Activated T-cell treated with anti-CD3 and anti-CD28 coated beads, Interleukin-2, amount 50 U/mL, for 4 hours (primary cell): Measurements from ENCODE around the gene KCNMB2. TPM values are rescaled to one million over a fixed set of nuclear protein-coding genes. Genes with fewer than 3 reads are reported as not detected.
"Not testable (repeated sequence)": the region's sequence is repeated elsewhere in the genome, so short reads cannot be mapped to it uniquely, and the experiment has no call there.

Experiments
- ATAC-seq, 2 donors: fragments of 200-7000 bp; cut with Tn5 transposase; one replicate each; pipeline ENCODE4 v1.10.0; 2021
- DNase-seq: peaks from one replicate; pipeline ENCODE4 v3.0.0-alpha.2; 2020
- H3K27me3 Mint-ChIP-seq: one replicate; pipeline ENCODE4 v1.8.0; 2021; ENCODE audit warnings: low read depth, mixed read lengths
- H3K36me3 Mint-ChIP-seq: one replicate; pipeline ENCODE4 v1.8.0; 2022; ENCODE audit warnings: mixed read lengths; ENCODE audit not compliant: insufficient read depth
- H3K4me1 Mint-ChIP-seq: one replicate; pipeline ENCODE4 v1.8.0; 2021; ENCODE audit warnings: low read depth, mixed read lengths
- H3K4me3 Mint-ChIP-seq: one replicate; pipeline ENCODE4 v1.8.0; 2021; ENCODE audit warnings: mild to moderate bottlenecking, moderate library complexity, mixed read lengths
- H3K9me3 Mint-ChIP-seq: one replicate; pipeline ENCODE4 v1.8.0; 2021; ENCODE audit warnings: mixed read lengths
- total RNA-seq, 3 donors: library from RNA; stranded (reverse); gene quantifications; one replicate each; pipeline ENCODE4 v1.2.1, GENCODE V29; 2021

KCNMB2 gene
- total RNA-seq, 3 donors from 2014 or later = not detected

GRCh38 chr3:178743297-178743696, 207.1 kb downstream of the KCNMB2 start:
- DNase-seq (no peak), ATAC-seq (no peak)
- Mint-ChIP-seq H3K36me3 (no peaks in the 10 kb centered on the region), H3K27me3 (no peaks in the 10 kb centered on the region), H3K9me3 (peaks cover 4% of the 10 kb centered on the region), H3K4me1 (no peaks in the 10 kb centered on the region), H3K4me3 (no peak overlapping the region)

GRCh38 chr3:178745861-178746655, 209.8 kb downstream of the KCNMB2 start:
- DNase-seq, H3K36me3 Mint-ChIP-seq, H3K4me1 Mint-ChIP-seq, H3K4me3 Mint-ChIP-seq, ATAC-seq, H3K9me3 Mint-ChIP-seq, H3K27me3 Mint-ChIP-seq: not testable (repeated sequence)

GRCh38 chr3:178748874-178749273, 212.6 kb downstream of the KCNMB2 start:
- ATAC-seq = no peak
- Mint-ChIP-seq H3K27me3 (no peaks in the 10 kb centered on the region), H3K4me1 (no peaks in the 10 kb centered on the region), H3K36me3 (no peaks in the 10 kb centered on the region), H3K9me3 (peaks cover 4% of the 10 kb centered on the region), H3K4me3 (no peak overlapping the region)
- no peak for DNase-seq

- ATAC-seq (no peak), DNase-seq (no peak)
- Mint-ChIP-seq H3K36me3 (no peaks in the 10 kb centered on the region), H3K27me3 (no peaks in the 10 kb centered on the region), H3K4me1 (no peaks in the 10 kb centered on the region), H3K9me3 (peaks cover 4% of the 10 kb centered on the region), H3K4me3 (no peak overlapping the region)
Observed at GRCh38 chr3:178749471-178749870, 213.2 kb downstream of the KCNMB2 start.

GRCh38 chr3:178750639-178751300, 214.5 kb downstream of the KCNMB2 start:
- no peak for DNase-seq
- no peak overlapping the region for H3K4me3 Mint-ChIP-seq

GRCh38 chr3:178752843-178753242, 216.6 kb downstream of the KCNMB2 start:
- Mint-ChIP-seq H3K4me3 (no peak overlapping the region), H3K36me3 (no peaks in the 10 kb centered on the region), H3K9me3 (no peaks in the 10 kb centered on the region), H3K4me1 (no peaks in the 10 kb centered on the region), H3K27me3 (peaks cover 2% of the 10 kb centered on the region)
- ATAC-seq (no peak), DNase-seq (no peak)

More at GRCh38 chr3:178750639-178751300, 214.5 kb downstream of the KCNMB2 start:
- Mint-ChIP-seq H3K27me3 (peaks cover 2% of the 10 kb centered on the region), H3K9me3 (peaks cover 4% of the 10 kb centered on the region), H3K4me1 (no peaks in the 10 kb centered on the region), H3K36me3 (no peaks in the 10 kb centered on the region)
- no peak for ATAC-seq

GRCh38 chr3:178754852-178755510, 218.7 kb downstream of the KCNMB2 start:
- Mint-ChIP-seq H3K9me3 (no peaks in the 10 kb centered on the region), H3K36me3 (no peaks in the 10 kb centered on the region), H3K27me3 (peaks cover 2% of the 10 kb centered on the region), H3K4me3 (no peak overlapping the region), H3K4me1 (no peaks in the 10 kb centered on the region)
- no peak for DNase-seq
- ATAC-seq = no peak

- H3K4me3 Mint-ChIP-seq = no peak overlapping the region
- H3K4me1 Mint-ChIP-seq = no peaks in the 10 kb centered on the region
- H3K36me3 Mint-ChIP-seq = no peaks in the 10 kb centered on the region
- no peaks in the 10 kb centered on the region for H3K27me3 Mint-ChIP-seq
- DNase-seq = no peak
- no peak for ATAC-seq
- H3K9me3 Mint-ChIP-seq = no peaks in the 10 kb centered on the region
Observed at GRCh38 chr3:178761024-178761423, 224.8 kb downstream of the KCNMB2 start.

- no peaks in the 10 kb centered on the region for H3K27me3 Mint-ChIP-seq
- H3K4me1 Mint-ChIP-seq = no peaks in the 10 kb centered on the region
Observed at GRCh38 chr3:178761461-178761860, 225.2 kb downstream of the KCNMB2 start.

GRCh38 chr3:178762385-178762784, 226.1 kb downstream of the KCNMB2 start:
- no peak for DNase-seq
- H3K4me3 Mint-ChIP-seq = no peak overlapping the region
- no peak for ATAC-seq
- H3K27me3 Mint-ChIP-seq = no peaks in the 10 kb centered on the region
- H3K36me3 Mint-ChIP-seq = no peaks in the 10 kb centered on the region
- no peaks in the 10 kb centered on the region for H3K9me3 Mint-ChIP-seq
- H3K4me1 Mint-ChIP-seq = no peaks in the 10 kb centered on the region

More at GRCh38 chr3:178761461-178761860, 225.2 kb downstream of the KCNMB2 start:
- Mint-ChIP-seq H3K4me3 (no peak overlapping the region), H3K9me3 (no peaks in the 10 kb centered on the region), H3K36me3 (no peaks in the 10 kb centered on the region)
- DNase-seq (no peak), ATAC-seq (no peak)

- H3K36me3 Mint-ChIP-seq = no peaks in the 10 kb centered on the region
- no peak for DNase-seq
- no peaks in the 10 kb centered on the region for H3K27me3 Mint-ChIP-seq
- no peaks in the 10 kb centered on the region for H3K4me1 Mint-ChIP-seq
- H3K4me3 Mint-ChIP-seq = no peak overlapping the region
- ATAC-seq = no peak
- H3K9me3 Mint-ChIP-seq = no peaks in the 10 kb centered on the region
Observed at GRCh38 chr3:178765472-178765871, 229.2 kb downstream of the KCNMB2 start.

GRCh38 chr3:178767581-178767980, 231.3 kb downstream of the KCNMB2 start:
- peaks cover 2% of the 10 kb centered on the region for H3K4me1 Mint-ChIP-seq
- DNase-seq (no peak), ATAC-seq (no peak)
- no peaks in the 10 kb centered on the region for H3K36me3 Mint-ChIP-seq
- H3K4me3 Mint-ChIP-seq = no peak overlapping the region
- no peaks in the 10 kb centered on the region for H3K27me3 Mint-ChIP-seq
- H3K9me3 Mint-ChIP-seq = peaks cover 7% of the 10 kb centered on the region

GRCh38 chr3:178768072-178768864, 232.0 kb downstream of the KCNMB2 start:
- Mint-ChIP-seq H3K9me3 (peaks cover 7% of the 10 kb centered on the region), H3K4me1 (peaks cover 4% of the 10 kb centered on the region), H3K36me3 (no peaks in the 10 kb centered on the region), H3K4me3 (no peak overlapping the region), H3K27me3 (no peaks in the 10 kb centered on the region)
- no peak for DNase-seq
- ATAC-seq = no peak

- no peaks in the 10 kb centered on the region for H3K36me3 Mint-ChIP-seq
- H3K9me3 Mint-ChIP-seq = peaks cover 7% of the 10 kb centered on the region
- no peak for ATAC-seq
- H3K4me1 Mint-ChIP-seq = peaks cover 4% of the 10 kb centered on the region
- H3K4me3 Mint-ChIP-seq = no peak overlapping the region
- H3K27me3 Mint-ChIP-seq = no peaks in the 10 kb centered on the region
- no peak for DNase-seq
Observed at GRCh38 chr3:178771511-178771910, 235.3 kb downstream of the KCNMB2 start.
